ENCODE data around the gene MAL.

MAL gene

DNA sequence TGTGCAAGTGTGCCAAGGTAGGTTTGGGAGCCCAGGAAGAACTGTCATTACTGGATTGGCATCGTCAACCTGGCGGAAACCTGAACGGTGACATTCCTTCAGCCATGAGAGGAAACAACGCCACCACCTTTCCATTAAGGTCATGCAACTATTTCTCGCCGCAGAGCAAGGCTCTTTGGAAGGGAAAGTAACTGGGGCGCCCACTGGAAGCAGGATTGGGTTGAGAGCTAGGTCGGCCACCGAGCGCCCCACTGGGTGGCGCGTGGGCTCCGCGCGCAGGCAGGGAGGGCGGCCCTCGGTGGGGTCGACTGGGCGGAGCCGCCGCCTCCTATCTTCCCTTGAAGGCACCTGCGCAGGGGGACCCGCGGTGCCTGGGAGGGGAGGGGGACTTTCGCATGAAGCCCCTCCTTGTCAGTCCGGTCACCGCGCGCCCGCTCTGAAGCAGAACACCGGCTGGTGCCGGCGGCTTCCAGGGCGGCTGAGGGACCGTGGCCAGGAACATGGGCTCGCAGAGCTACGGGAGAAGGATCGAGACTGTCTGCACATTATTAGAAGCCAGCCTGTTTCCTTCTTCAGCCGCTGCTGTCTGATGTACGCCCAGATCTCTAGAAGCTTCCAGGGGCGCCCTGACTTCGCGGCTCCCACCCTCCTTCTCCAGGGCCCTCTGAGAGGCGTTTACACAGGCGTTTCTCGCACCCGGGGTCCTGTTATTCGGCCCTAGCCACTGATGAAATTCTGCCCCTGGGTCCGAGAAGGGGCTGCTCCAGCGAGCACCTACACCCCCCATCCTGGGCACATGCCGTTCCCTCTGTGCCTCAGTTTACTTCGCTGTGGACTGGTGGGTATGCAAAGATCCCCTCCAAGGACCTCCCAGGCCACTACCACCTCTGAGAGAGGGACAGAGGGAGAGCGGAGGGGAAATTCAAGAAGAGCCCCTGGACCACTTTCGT lies 27.3 kb upstream of the MAL start:
- DNase-seq, result no peak

DNA sequence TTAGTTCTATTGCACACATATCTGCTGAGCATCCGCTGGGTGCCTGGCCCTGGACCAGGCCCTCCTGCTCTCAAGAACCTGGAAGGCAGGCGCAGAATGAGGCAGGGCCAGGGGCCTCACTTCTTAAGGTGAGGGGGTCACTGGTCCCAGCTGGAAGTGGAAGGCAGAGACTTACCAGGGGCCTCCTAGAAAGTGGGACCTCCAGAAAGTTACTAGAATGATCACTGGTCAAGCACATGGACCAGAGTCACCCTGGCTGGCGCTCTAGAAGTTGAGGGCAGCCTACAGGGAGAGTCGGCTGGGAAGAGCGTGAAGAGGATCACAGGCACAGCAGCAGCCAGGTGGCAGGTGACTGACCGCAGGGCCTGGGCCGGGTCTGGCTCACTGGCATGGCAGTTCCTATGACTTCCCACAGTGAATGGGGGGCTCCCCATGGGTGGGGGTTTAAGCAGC lies 26.1 kb upstream of the MAL start:
- no peak for DNase-seq

DNA sequence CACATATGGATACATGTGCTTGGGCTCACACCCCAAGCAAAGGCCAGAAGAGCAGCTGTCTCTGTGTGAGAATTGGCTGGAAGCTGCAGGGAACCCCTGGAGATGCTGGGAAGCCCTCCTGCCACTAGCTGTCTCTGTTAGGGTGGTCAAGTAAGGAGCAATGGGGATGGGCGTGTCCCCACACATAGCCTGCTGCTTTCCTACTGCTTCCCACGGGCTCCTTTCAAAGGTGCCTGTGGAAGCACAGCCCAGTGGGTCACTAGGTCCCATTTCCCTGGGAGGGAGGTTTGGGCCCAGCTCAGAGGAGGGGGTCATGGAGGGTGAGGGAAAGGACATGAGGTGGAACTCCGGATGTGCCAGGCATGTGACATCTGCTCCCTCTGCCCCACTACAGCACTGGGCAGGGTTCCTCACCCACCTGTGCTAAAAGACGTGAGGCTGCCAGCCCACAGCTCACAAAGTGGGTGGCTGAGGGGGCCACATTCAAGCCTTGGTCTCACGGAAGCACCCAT lies 24.4 kb upstream of the MAL start:
- no peak for DNase-seq

DNA sequence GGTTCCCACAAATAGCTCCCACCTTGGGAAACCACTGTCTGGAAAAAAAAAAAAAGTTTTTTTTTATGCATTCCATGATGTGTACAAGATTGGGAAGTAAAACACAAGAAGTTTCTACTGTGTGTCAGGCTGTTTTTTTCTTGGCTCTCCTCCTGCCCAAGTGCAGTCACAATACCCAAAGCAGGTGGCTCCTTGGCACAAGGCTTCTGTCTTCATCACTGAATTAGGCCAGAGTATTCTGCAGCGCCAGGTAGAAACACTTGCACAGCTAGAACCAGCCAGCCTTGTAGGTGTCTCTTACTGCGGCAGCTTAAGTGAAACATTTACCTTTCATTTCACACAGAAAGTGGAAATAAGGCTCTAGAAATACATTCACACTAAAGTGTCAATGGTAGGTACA lies 23.8 kb upstream of the MAL start:
- no peak for DNase-seq

DNA sequence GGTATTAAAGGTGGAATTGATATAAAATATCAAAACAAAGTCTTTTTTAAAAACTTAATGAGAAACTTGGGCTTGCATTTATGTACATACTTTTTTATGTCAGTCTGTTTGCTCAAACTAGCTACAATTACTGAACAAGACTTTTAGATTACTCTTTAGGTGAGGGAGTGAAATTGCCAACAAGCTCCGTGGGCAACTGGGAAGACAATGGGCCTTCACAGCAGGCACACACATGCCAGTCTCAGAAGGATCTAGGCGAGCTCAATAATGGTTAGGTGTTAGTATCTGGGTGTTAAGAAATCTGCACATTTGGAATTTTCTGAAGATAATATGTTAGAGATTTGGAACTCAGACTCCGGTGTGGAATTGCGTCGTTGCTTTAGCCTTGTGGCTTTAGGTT lies 23.0 kb upstream of the MAL start:
- no peak for DNase-seq

DNA sequence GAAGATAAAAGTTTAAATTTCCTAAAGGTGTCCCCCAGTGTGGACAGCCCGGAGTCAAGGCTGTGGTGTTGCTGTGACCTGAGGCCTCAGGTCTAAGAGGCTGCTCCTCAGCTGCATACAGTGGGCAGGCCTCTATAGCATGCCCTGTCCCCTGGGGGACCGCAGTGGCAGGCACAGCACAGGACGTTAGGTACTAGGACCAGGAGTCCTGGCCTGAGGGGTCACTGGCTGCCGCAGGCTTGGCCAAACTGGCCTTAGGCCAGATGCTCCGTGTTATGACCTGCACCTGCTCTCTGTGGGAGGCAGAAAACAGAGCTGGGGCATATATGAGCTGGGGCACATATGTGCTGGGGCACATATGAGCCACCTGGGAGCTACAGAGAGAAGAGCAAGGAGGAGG lies 21.2 kb upstream of the MAL start:
- no peak for DNase-seq

DNA sequence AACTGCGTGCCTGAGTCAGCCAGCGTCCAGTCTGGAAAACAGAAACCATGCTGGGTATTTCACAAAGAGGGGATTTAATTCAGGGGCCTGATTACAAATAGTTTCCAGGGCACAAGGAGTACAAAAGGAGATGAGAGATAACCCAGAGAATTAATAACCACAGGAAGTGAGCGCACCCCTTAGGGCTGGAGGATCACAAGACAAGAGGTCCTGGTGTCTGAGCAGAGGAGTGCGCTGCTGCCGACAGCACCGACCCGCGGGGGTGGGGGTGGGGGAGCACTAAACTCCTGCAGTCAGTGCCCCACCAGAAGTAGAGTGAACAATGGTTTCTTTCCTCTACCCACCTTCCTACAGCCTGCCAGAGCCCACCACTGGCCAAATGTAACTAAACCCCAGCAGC lies 20.8 kb upstream of the MAL start:
- no peak for DNase-seq

GRCh38 chr2:95005726-95006125 lies 19.8 kb upstream of the MAL start:
- no peak for DNase-seq

- no peak for DNase-seq
These were observed 18.9 kb upstream of the MAL start for GRCh38 chr2:95006588-95006987.

DNA sequence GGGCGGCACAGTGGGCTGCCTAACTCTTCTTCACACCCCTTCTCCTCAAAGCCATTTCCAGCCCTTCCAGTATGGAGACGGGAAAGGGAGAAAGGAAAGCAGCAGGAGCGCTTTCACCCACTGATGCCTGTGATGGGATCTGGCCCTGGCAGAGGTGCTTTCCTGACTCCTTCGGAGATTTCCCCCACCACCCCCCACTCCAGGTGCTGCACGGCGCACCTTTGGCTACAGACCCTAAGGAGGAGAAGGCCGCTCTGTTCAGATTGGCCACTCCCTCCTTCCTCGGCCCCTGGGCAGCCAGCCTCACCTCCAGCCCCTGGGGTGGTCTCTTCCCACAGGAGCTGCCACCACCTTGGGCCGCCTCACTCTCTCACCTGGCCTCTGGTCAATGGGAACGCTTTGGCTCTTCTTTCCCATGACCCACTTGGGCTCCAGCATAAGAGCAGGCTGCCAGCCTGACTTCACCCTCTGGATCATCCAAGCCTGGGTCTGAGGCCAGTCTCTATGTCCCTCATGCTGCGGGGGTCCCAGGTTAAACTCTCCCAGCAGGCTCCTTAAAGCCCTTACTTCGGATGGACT lies 18.4 kb upstream of the MAL start:
- DNase-seq, result no peak

GRCh38 chr2:95007822-95008221 lies 17.7 kb upstream of the MAL start:
- DNase-seq, result no peak

- DNase-seq, result no peak
These were observed 17.2 kb upstream of the MAL start for GRCh38 chr2:95008306-95008705.

GRCh38 chr2:95008996-95009395 lies 16.5 kb upstream of the MAL start:
- no peak for DNase-seq

- no peak for DNase-seq
These were observed 16.1 kb upstream of the MAL start for GRCh38 chr2:95009412-95009811.

- DNase-seq, result no peak
These were observed 15.4 kb upstream of the MAL start for GRCh38 chr2:95010126-95010525.

GRCh38 chr2:95010718-95011117 lies 14.8 kb upstream of the MAL start:
- no peak for DNase-seq

GRCh38 chr2:95012881-95013550 lies 12.5 kb upstream of the MAL start:
- no peak for DNase-seq

DNA sequence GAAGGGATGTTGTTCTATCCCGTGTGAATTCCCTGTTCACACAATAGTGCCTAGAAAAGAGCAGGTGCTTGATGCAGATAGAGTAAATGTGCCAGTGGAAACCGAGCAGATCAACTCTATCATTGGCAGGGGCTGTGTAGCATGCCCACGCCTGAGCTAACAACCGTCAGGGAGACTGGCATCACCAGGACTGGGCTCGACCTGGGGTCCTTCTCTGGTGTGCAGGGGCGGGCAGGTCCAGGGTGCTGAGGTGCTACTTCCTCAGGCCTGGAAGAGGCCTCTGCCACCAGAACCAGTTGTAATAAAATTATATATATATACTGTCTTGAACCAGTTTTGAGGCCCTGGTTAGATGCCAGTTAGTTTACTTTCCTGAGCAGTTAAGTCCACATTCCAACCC lies 11.8 kb upstream of the MAL start:
- DNase-seq, result no peak

DNA sequence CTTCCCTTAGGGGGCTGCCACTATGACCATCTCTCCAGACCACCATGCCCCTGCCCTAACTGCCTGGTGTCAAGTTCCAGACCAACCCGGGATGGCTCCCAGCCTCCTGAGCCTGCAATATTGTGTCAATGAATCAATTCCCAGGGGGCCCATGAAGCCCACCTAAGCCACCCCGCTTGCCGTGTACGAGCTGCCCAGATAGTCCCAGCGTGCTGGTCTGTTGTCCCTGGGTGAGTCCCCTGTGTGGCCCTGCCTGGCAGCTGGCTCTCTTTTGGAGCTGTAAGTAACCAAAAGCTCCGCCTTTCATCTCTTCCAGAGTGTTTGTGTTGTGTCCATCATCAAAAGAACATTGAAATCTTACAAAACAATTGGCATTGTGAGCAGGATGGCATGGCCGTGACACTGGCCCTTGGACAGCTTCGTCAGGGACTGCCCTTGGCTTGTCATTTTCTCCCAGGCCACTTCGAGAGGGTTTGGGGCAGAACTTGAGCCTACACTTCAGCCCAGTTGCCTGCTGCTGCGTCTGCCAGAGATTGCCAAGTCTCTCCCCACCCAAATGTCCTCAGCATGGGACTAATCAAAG lies 11.3 kb upstream of the MAL start:
- no peak for DNase-seq

- DNase-seq, result no peak
These were observed 10.1 kb upstream of the MAL start for GRCh38 chr2:95015261-95015912.

DNA sequence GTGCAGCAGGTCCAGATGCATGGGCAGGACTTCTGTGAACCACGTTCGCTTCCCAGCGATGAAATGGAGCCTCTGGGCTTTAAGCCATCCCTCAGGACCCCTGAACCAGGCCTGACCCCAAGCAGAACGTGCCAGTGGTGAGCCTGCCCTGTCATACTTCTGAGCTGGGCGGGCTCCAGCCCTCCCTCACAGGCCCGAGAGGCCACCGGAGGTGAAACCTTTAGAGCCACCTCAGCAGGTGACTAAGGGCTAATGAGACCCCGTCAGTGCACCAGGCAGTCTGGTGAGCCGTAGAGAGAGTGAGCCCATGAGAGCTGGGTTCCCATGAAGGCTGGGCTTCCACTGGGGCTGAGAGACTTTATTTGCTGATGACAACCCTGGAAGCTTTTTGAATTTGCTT lies 8.9 kb upstream of the MAL start:
- no peak for DNase-seq

GRCh38 chr2:95017071-95017501 lies 8.4 kb upstream of the MAL start:
- no peak for DNase-seq

GRCh38 chr2:95017836-95018235 lies 7.7 kb upstream of the MAL start:
- DNase-seq, result no peak
